Measurements from ENCODE around the gene RMC1. TPM values are rescaled to one million over a fixed set of nuclear protein-coding genes. Genes with fewer than 3 reads are reported as not detected.
"Not testable (repeated sequence)": the region's sequence is repeated elsewhere in the genome, so short reads cannot be mapped to it uniquely, and the experiment has no call there.

The RMC1 gene
- total and polyA plus RNA-seq, 2 of the 13 experiments (the other 11 are each of a cell fraction or from before 2014, with no cell fraction given), result 9.4 to 19.5 TPM

GRCh38 chr18:23557511-23557910 is 54.2 kb downstream of the RMC1 start:
- in situ Hi-C loops (cut with HindIII; ENCODE audit: extremely low pct_ligation_motif_present, low pct_unique_long_range_greater_than_20kb); H3K4me2 ChIP-seq (ENCODE audit: low read depth, low read length); CTCF ChIA-PET (ENCODE audit: low intra/inter-chr PET ratio, low total read pairs); H4K20me1 ChIP-seq (ENCODE audit: insufficient read depth, low read length); H3K4me3 ChIP-seq (replicated peaks in 1 of 3; ENCODE audit: insufficient read depth in 1 of 3, low read depth in 2 of 3, low read length in 3 of 3); H3K27me3 ChIP-seq (ENCODE audit: control insufficient read depth in 1 of 2, insufficient read depth in 2 of 2, low read length in 2 of 2); ATAC-seq; H3K9me3 ChIP-seq (ENCODE audit: low read length); BruUV-seq (replicated peaks); H3K9ac ChIP-seq (ENCODE audit: insufficient read depth, low read depth, low read length); DNase-seq (ENCODE audit: low spot score); H2AFZ ChIP-seq (ENCODE audit: low read length); FAIRE-seq: not testable (repeated sequence)
- Histone ChIP-seq H3K36me3 (replicated peaks in 1 of 2; ENCODE audit: control insufficient read depth in 1 of 2, insufficient read depth in 2 of 2, low read length in 2 of 2) (peaks cover 38 to 63% of the 10 kb centered on the region in 2 experiments), H3K4me1 (ENCODE audit: insufficient read depth, low read length) (peaks cover 65% of the 10 kb centered on the region), H3K79me2 (ENCODE audit: insufficient read depth, low read length) (peaks cover 14% of the 10 kb centered on the region), H3K27ac (ENCODE audit: extremely low read length, insufficient read depth, low read length) (peak overlapping the region; percentile 93)
- POLR2A ChIA-PET, result interaction anchor here (2.1 to 4.6 kb wide), 2 partner anchors 12 to 28 kb away, joined by 8 to 25 read pairs; partner anchors contain the start of gene NPC1
- TF ChIP-seq TEAD3 (CRISPR knock-in tag; optimal IDR thresholded peaks at IDR 0.05; ENCODE audit: borderline replicate concordance), result peak; percentile 59
- TF ChIP-seq, protein P1, sequence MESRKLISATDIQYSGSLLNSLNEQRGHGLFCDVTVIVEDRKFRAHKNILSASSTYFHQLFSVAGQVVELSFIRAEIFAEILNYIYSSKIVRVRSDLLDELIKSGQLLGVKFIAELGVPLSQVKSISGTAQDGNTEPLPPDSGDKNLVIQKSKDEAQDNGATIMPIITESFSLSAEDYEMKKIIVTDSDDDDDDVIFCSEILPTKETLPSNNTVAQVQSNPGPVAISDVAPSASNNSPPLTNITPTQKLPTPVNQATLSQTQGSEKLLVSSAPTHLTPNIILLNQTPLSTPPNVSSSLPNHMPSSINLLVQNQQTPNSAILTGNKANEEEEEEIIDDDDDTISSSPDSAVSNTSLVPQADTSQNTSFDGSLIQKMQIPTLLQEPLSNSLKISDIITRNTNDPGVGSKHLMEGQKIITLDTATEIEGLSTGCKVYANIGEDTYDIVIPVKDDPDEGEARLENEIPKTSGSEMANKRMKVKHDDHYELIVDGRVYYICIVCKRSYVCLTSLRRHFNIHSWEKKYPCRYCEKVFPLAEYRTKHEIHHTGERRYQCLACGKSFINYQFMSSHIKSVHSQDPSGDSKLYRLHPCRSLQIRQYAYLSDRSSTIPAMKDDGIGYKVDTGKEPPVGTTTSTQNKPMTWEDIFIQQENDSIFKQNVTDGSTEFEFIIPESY (CRISPR knock-in tag; IDR thresholded peaks at IDR 0.05), result peak; percentile 86
- 97% methylated on average over 8 of the region's 8 CpGs for WGBS (ENCODE audit: low lambda C conversion rate)
- intact Hi-C loops (cut with micrococcal nuclease; ENCODE audit: unreplicated experiment), result loop anchor here (5.0 kb wide), 1 partner anchor 40 kb away; no protein-coding TSS in a partner anchor

DNA sequence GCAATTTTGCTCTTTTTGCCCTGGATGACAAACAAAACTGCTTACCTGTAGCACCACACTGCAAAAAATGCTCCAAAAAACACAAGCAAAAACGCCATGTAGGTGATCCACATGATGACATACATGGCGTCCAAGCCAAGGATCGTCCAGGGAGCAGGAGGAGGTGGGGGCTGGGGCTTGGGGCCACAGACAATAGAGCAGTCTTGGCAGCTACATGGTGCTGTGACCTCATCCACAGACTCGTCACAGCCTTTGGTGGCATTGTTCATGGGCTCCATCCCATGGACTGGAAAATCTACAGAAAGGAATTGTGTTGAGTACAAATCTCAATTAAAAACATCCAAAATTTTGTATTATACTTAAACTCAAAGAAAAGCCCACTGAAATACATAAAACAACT is 56.9 kb downstream of the RMC1 start:
- Histone ChIP-seq H3K9ac (ENCODE audit: insufficient read depth, low read depth, low read length) (no peak overlapping the region), H3K9me3 (ENCODE audit: low read length) (no peaks in the 10 kb centered on the region), H3K79me2 (ENCODE audit: insufficient read depth, low read length) (peaks cover under 1% of the 10 kb centered on the region), H3K4me2 (ENCODE audit: low read depth, low read length) (no peak overlapping the region), H3K27ac (ENCODE audit: extremely low read length, insufficient read depth, low read length) (no peak overlapping the region), H3K4me3 (replicated peaks in 1 of 3; ENCODE audit: insufficient read depth in 1 of 3, low read depth in 2 of 3, low read length in 3 of 3) (no peak overlapping the region), H3K36me3 (replicated peaks in 1 of 2; ENCODE audit: control insufficient read depth in 1 of 2, insufficient read depth in 2 of 2, low read length in 2 of 2) (peaks cover 23 to 55% of the 10 kb centered on the region in 2 experiments), H2AFZ (ENCODE audit: low read length) (no peak overlapping the region), H4K20me1 (ENCODE audit: insufficient read depth, low read length) (no peaks in the 10 kb centered on the region), H3K27me3 (ENCODE audit: control insufficient read depth in 1 of 2, insufficient read depth in 2 of 2, low read length in 2 of 2) (no peaks in the 10 kb centered on the region), H3K4me1 (ENCODE audit: insufficient read depth, low read length) (peaks cover 45% of the 10 kb centered on the region)
- BruUV-seq (replicated peaks), result no TSS peak
- FAIRE-seq (no peak), ATAC-seq (no peak), DNase-seq (ENCODE audit: low spot score) (no peak)
- in situ Hi-C loops (cut with HindIII; ENCODE audit: extremely low pct_ligation_motif_present, low pct_unique_long_range_greater_than_20kb) (no loop called here), intact Hi-C loops (cut with micrococcal nuclease; ENCODE audit: unreplicated experiment) (no loop called here)
- WGBS (ENCODE audit: low lambda C conversion rate), result 98% methylated on average over 4 of the region's 4 CpGs
- ChIA-PET CTCF (ENCODE audit: low intra/inter-chr PET ratio, low total read pairs) (no interaction called here), POLR2A (no interaction called here)
- TF ChIP-seq ELF1 (CRISPR knock-in tag; IDR thresholded peaks at IDR 0.05), result no peak
- no peak for TF ChIP-seq ZNF251 (CRISPR knock-in tag; IDR thresholded peaks at IDR 0.05)
- TF ChIP-seq SMAD3 (CRISPR knock-in tag; IDR thresholded peaks at IDR 0.05), result no peak
- no peak for TF ChIP-seq ZNF768 (CRISPR knock-in tag; IDR thresholded peaks at IDR 0.05)
- no peak for TF ChIP-seq ZNF430 (CRISPR knock-in tag; IDR thresholded peaks at IDR 0.05)
- no peak for TF ChIP-seq NRL (CRISPR knock-in tag; IDR thresholded peaks at IDR 0.05; ENCODE audit: borderline replicate concordance)
- TF ChIP-seq ZNF343 (CRISPR knock-in tag; IDR thresholded peaks at IDR 0.05), result no peak
- no peak for TF ChIP-seq MAFK (conservative IDR thresholded peaks at IDR 0.05 in 1 of 2, IDR thresholded peaks at IDR 0.05 in 1 of 2; ENCODE audit: low read length in 2 of 2)
- no peak for TF ChIP-seq ONECUT2 (CRISPR knock-in tag; IDR thresholded peaks at IDR 0.05)
- TF ChIP-seq PHF8 (CRISPR knock-in tag; IDR thresholded peaks at IDR 0.05), result no peak
- TF ChIP-seq HOXA9 (CRISPR knock-in tag; IDR thresholded peaks at IDR 0.05; ENCODE audit: borderline replicate concordance), result no peak
- TF ChIP-seq, protein P2, sequence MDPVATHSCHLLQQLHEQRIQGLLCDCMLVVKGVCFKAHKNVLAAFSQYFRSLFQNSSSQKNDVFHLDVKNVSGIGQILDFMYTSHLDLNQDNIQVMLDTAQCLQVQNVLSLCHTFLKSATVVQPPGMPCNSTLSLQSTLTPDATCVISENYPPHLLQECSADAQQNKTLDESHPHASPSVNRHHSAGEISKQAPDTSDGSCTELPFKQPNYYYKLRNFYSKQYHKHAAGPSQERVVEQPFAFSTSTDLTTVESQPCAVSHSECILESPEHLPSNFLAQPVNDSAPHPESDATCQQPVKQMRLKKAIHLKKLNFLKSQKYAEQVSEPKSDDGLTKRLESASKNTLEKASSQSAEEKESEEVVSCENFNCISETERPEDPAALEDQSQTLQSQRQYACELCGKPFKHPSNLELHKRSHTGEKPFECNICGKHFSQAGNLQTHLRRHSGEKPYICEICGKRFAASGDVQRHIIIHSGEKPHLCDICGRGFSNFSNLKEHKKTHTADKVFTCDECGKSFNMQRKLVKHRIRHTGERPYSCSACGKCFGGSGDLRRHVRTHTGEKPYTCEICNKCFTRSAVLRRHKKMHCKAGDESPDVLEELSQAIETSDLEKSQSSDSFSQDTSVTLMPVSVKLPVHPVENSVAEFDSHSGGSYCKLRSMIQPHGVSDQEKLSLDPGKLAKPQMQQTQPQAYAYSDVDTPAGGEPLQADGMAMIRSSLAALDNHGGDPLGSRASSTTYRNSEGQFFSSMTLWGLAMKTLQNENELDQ (CRISPR knock-in tag; IDR thresholded peaks at IDR 0.05; ENCODE audit: borderline replicate concordance), result no peak
- TF ChIP-seq PHF5A (CRISPR knock-in tag; IDR thresholded peaks at IDR 0.05; ENCODE audit: low read depth, unreplicated experiment), result no peak
- TF ChIP-seq ZNF543 (CRISPR knock-in tag; IDR thresholded peaks at IDR 0.05), result no peak

All from HepG2 (cell line).